OCI-LY7 (cell line): ENCODE data around the gene AKAP8L.

Experiments
- EZH2phosphoT487 ChIP-seq: fragments of 200-600 bp; sonication (generic); IDR thresholded peaks from 2 replicates; pipeline ENCODE4 v1.6.1; 2018; ENCODE audit warnings: low read depth, borderline replicate concordance, mild to moderate bottlenecking, mixed run types, antibody characterized with exemption, low read length, moderate library complexity, mixed read lengths
- TF ChIP-seq, protein P1 (sequence below): fragments of 200-600 bp; sonication (generic); conservative IDR thresholded peaks from 2 replicates; pipeline ENCODE4 v1.5.1; 2014; ENCODE audit warnings: mild to moderate bottlenecking, antibody characterized with exemption, low read length, moderate library complexity, mixed read lengths

DNA sequence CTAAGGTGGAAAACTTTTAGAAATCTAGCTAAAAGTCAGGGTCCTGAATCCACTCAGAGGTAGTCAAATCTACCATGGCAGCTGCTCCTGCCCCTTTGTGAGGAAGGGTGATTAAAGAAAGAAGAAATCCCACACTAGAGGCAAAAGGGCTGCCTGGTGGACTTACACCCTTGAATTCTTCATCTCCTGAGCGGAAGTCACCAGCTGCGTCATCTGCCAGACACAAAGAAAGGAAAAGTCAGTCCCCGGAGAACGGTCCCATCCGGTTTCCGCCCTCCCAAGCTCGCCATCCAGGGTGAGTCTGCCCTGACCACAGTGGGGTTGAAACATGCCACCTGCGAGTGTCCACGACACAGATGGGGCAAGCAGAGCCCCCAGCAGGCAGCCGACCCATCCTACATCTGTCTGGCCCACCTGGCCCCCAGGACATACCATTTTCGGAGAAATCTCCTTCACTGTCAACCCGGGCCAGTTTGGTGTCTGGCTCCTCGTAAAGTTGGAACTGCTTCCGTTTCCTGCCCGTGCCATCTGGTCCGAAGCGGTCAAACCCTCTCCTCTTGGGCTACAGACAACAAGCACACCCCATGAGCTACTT is 46.9 kb downstream of the AKAP8L start:
- TF ChIP-seq, protein P1, sequence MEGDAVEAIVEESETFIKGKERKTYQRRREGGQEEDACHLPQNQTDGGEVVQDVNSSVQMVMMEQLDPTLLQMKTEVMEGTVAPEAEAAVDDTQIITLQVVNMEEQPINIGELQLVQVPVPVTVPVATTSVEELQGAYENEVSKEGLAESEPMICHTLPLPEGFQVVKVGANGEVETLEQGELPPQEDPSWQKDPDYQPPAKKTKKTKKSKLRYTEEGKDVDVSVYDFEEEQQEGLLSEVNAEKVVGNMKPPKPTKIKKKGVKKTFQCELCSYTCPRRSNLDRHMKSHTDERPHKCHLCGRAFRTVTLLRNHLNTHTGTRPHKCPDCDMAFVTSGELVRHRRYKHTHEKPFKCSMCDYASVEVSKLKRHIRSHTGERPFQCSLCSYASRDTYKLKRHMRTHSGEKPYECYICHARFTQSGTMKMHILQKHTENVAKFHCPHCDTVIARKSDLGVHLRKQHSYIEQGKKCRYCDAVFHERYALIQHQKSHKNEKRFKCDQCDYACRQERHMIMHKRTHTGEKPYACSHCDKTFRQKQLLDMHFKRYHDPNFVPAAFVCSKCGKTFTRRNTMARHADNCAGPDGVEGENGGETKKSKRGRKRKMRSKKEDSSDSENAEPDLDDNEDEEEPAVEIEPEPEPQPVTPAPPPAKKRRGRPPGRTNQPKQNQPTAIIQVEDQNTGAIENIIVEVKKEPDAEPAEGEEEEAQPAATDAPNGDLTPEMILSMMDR: no peak
- no peak for TF ChIP-seq EZH2phosphoT487
